A549 treated with AZD2906 at 1 μM for 4 hours (cell line): ENCODE data around the gene FUCA1. TPM values are rescaled to one million over a fixed set of nuclear protein-coding genes. Genes with fewer than 3 reads are reported as not detected.

Experiments
- total RNA-seq: library from RNA; stranded (reverse); fragments of 200-300 nt; extraction: Qiagen RNA extraction; gene quantifications from 5 replicates; pipeline ENCODE4 v1.2.3, GENCODE V29; 2022

The FUCA1 gene
- total RNA-seq = 8.5 to 11.5 TPM (median 10.1 TPM) in 5 replicates

GRCh38 chr1:23867895-23868556 is at the start of gene FUCA1:
FUCA1 (minus strand) TSS chr1:23868290; CDS start chr1:23868286, 4 bp downstream.

GRCh38 chr1:23913212-23913880 is 45.3 kb upstream of the FUCA1 start, which contains the start of gene CNR2:
CNR2 (minus strand) TSS chr1:23913362; CDS start chr1:23875617, 37,745 bp downstream.

GRCh38 chr1:23825076-23825761 is 42.9 kb downstream of the FUCA1 start, which contains the start of gene HMGCL:
HMGCL (minus strand) TSS chr1:23825429; CDS start chr1:23825415, 14 bp downstream.

GRCh38 chr1:23800400-23801337 is 67.4 kb downstream of the FUCA1 start, which contains the start of gene GALE:
GALE (minus strand) TSS chr1:23800754; CDS start chr1:23799007, 1,747 bp downstream.

Other genes starting within 250 kb of the FUCA1 start
- 1,136 to 1,502 TPM (median 1,454 TPM) in 5 replicates for gene RPL11, start 176.5 kb downstream of the FUCA1 start, total RNA-seq
- gene ELOA, start 124.8 kb downstream of the FUCA1 start, total RNA-seq = 26.3 to 35.0 TPM (median 27.4 TPM) in 5 replicates
- gene PITHD1, start 89.9 kb downstream of the FUCA1 start, total RNA-seq = 23.3 to 30.5 TPM (median 29.8 TPM) in 5 replicates
- gene LYPLA2, start 77.1 kb downstream of the FUCA1 start, total RNA-seq = 56.4 to 59.6 TPM (median 57.5 TPM) in 5 replicates
- 68.2 to 77.4 TPM (median 70.0 TPM) in 5 replicates for gene GALE, start 67.5 kb downstream of the FUCA1 start, total RNA-seq
- gene HMGCL, start 42.9 kb downstream of the FUCA1 start, total RNA-seq = 12.2 to 14.1 TPM (median 13.9 TPM) in 5 replicates
- 0.01 TPM in 1 of 5 replicates, not detected in the others for gene CNR2, start 45.1 kb upstream of the FUCA1 start, total RNA-seq
- 29.0 to 39.1 TPM (median 33.8 TPM) in 5 replicates for gene PNRC2, start 91.5 kb upstream of the FUCA1 start, total RNA-seq
- gene SRSF10, start 112.0 kb upstream of the FUCA1 start, total RNA-seq = 89.6 to 99.1 TPM (median 94.2 TPM) in 5 replicates
- 6.2 to 7.2 TPM (median 7.0 TPM) in 5 replicates for gene MYOM3, start 243.8 kb upstream of the FUCA1 start, total RNA-seq